DLD1 (cell line): ENCODE measurements around the gene DIPK1A.

Experiments used
- in situ Hi-C: cut with HindIII; loops from 2 replicates; pipeline ENCODE4 v1.10.0; 2017; ENCODE audit warnings: low sequenced_read_pairs

Gene DIPK1A

DNA sequence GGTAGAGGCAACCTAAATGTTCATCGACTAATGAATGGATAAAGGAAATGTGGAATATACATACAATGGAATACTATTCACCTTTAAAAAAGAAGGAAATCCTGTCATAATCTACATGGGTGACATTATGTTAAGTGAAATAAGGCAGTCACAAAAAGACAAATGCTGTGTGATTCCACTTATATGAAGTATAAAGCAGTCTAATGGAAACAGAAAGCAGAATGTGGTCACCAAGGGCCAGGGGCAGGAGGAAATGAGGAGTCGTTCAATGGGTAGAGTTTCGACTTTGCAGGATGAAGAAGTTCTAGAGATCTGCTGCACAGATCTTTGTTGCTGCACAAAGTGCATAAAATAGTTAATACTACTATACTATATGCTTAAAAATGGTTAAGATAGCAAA lies 7.8 kb downstream of the DIPK1A start:
- in situ Hi-C loops, result no loop called here

DNA sequence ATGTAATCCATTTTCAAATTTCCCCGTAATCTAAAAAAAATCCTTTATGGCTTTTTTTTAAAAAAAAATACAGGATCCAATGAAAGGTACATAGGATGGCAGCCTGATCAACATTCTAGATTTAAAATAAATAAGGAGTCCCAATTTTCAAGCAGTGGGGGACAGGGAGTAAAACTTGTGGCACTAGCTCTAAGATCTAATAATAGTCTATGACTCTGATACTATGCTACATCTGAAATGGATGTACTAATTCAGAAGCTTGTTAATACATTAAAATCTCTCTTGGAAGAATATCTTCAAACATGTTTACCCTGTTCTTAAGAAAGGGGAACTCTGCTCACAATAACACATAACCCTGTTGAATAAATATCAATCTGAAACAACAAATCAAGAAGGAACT lies 8.5 kb downstream of the DIPK1A start:
- in situ Hi-C loops, result no loop called here

DNA sequence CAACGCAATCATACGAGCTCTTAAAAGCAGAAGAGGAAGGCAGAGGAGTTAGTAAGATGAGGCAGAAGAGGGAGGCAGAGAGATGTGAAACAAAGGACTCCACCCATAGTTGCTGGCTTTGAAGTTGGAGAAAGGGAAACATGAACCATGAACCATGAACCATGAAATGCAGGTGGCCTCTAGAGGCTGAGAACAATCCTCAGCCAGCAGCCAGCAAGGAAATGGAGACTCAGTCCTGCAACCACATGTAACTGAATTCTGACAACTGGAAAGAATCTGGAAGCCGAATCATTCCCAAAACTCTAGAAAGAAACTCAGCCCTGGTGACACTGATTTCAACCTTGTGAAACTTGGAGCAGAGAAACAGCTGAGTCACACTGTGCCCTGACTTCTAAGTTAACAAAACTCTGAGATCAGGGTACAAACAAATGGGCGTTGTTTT lies 10.1 kb downstream of the DIPK1A start:
- in situ Hi-C loops, result no loop called here

DNA sequence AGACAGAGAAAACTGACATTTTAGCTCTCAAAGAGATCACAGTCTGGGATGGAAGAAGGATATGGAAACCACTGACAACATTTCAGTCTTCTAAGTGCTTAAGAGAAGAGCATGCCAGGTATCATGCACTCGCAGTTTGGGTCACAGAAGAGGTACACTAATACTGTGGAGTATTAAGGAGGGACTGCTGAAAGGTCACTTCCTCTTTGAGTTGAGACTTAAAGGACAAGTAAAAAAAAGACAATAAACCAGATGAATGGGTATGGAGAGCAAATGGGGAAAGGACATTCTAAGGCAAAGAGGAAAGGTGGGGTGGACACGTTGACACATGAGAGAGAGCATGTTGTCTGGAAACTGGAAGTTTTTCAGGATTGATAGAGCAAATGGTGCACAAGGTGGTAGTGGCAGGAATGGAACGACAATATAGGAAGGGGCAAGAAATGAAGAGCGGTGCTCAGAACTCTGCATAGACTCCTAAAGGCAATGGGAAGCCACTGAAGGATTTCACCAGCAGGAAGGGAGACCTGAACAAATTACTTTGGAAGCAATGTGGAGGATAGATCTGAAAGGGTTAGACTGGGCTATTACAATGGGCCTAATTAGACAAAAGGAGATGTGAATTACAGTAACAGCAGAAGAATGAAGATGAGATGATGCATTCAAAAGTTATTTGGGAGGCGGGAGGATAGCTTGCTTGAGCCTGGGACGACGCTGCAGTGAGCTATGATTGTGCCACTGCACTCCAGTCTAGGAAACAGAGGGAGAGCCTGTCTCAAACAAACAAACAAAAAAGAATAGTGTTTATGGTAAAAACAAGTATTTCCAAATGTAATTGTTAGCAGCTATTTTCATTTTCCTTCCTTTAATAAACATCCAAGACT lies 11.1 kb downstream of the DIPK1A start:
- in situ Hi-C loops, result no loop called here

DNA sequence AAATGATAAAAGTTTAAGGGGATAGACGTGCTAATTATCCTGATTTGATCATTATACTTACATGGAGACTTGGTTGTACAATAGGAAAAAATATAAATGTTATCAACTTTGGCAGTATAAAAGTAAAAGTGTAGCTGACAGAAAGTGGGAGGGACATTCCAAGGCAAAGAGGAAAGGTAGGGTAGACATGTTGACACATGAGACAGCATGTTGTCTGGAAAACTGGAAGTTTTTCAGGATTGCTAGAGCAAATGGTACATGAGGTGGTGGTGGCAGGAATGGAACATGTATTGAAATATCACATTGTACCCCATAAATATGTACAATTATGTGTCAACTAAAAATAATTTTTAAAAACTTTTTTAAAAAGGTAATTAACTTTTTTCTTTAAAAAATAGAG lies 13.2 kb downstream of the DIPK1A start:
- in situ Hi-C loops, result no loop called here

DNA sequence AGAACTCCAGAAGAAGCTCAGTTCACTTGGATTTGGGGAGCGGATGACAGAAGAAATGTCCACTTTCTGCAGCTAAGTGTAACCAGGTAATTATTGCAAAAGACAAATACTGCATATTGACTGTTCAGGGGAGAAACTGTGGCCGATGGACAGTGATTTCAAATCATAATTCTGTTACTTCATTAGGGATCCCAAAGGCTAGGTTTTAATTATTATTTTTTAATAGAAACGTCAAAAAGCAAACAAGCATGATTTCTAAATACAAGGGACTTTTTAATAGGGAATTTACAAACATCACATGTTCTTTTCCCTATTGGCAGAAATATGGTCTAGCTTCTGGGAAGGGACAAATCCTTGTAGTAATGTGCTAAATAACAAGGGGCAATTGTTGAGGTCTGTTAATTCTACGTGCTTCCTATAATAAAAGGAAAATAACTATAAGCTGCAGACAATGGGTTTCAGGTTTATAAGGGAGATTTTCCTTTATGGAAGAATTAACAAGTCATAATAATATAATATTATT lies 15.5 kb downstream of the DIPK1A start:
- in situ Hi-C loops, result no loop called here

DNA sequence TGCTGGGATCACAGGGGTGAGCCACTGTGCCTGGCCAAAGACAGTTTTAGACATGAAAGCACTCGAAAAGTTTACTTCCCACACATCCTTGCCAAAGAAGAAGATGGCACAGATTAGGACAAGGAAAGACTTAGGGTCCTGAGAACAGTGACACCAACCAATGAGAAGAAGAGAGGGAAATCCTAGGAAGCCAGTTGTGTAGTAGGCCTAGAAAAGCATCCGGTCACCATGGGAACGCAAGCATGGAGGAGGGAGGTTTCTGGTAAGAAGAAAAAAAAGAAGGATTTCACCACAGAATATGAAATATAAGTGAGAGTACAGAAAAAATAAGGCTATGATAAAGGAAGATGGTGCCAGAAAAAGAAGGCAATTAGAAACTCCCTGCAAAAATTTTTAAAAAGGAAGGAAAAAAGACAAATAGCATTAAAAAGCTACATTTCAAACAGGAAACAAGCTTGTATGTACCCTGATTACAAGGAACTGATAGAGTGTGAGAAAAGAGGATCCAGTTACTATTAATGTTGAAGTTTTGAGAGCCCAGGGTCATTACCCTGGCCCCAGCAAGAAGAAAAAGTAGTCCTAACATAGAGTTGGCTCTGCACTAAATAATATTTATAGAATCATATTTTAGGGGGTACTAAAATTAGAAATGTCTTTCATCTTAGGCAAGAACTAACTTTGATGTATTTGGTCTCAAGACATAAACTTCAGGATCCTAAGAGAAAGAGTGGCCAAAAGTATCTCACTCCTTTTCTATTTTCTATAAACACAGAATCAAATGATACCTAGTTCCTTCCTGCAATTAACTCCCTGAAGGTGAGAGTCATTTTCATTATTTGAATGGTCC lies 16.1 kb downstream of the DIPK1A start:
- in situ Hi-C loops, result no loop called here

DNA sequence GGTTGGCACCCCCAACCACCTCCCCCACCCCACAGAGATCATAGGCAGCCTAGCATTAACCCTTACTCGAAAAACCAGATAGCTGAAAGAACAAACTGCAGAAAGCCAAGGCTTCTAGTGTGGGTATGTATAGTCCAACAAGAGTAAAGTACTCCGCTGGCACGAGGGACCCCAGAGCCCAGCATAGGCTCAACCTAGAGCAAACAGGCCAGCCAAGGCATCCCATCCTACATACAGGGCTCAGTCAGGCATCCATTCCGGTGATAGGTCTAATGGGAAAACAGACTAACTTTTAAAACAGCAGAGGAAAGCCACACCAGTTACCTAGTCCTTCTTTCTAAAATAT lies 17.8 kb downstream of the DIPK1A start:
- in situ Hi-C loops, result no loop called here

DNA sequence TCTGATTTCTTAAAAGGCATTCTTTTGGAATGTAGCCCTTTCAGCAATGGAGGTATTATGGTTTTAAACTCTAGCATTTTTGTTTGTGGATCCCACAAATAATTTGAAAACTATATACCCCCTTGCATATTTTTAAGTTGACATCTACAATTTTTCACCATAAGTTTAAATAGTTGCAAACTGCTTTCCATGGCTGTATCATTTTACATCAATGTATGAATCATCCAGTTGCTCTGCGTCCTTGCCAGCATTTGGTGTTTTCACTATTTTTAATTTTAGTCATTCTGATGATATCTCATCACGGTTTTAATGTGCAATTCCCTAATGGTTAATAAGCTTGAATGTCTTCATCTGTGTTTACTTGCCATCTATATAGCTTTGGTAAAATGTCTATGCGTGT lies 20.7 kb downstream of the DIPK1A start:
- in situ Hi-C loops, result no loop called here

DNA sequence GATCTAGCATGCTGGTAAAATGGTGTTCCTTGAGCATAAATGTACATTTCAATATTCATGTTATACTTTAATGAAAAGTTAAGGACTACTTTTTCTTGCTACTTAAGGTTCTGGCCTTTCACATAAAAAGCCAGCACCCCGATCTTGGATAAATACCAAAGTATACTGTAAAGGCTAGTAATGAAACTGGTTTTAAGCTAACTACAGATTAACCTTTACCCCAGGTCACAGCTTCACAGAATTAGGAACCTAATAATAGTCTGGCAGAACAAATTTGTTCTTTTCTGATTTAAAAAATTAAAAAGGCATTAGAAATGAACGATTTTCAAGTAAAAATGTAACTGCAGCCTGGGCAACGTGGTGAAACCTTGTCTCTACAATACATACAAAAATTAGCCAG lies 23.5 kb downstream of the DIPK1A start:
- in situ Hi-C loops, result no loop called here

DNA sequence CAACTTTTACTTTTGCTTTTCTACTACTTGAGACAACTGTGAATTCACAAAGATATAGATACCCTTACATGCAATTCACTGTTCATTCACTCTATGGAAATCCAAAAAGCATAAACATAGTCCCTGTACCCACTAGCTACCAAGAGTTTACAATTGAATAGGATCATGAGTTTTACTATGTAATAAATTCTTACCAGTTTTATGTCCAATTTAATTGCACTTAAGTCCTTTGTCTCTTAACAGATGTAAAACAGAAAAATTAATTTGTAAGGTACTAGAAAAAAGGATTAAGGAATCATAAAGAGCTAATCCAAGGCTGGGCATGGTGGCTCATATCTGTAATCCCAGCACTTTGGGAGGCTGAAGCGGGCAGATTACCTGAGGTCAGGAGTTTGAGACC lies 24.4 kb downstream of the DIPK1A start:
- in situ Hi-C loops, result no loop called here

DNA sequence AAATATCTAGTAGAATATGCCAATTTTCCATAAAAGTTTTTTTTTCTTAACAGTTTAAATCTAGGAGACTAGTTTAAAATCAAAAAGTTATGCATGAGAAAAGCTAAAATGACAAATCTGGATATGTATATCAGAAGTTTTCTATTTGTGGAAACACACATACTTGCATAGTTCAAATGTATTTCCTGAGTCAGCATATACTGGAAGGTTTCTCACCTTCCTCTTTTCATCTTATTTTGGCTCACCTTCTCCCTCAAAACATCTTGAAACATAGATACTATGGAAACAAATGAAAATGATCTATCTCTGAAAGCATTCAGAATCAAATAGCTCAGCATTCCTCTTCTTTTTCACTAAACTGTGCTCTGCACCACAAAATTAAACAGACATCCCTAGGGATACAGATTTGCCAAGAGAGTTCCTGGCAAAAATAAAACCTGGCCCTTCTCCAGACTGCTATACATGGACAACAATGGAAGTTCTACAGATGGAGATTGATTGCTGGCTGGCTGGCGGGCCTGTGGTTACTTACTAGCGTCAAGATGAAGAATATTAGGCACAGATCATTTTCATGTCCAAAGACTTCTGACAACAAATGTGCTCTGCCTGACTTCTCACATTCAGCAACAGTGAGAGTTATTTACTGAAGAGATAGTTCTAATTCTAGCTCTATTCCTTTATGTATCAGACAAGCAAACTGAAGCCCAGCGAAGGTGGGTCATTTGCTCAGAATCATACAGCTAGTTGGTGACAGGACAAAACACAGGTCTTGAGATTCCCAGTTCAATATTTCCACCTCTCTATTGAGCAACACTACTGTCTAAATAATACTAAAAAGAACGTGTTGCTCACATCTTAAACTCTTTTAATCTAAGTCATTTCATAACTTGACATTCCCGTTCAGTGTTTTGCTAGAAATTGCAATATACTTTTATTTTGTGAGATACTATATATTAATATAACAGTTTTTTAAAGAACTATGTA lies 26.6 kb downstream of the DIPK1A start:
- in situ Hi-C loops, result no loop called here

DNA sequence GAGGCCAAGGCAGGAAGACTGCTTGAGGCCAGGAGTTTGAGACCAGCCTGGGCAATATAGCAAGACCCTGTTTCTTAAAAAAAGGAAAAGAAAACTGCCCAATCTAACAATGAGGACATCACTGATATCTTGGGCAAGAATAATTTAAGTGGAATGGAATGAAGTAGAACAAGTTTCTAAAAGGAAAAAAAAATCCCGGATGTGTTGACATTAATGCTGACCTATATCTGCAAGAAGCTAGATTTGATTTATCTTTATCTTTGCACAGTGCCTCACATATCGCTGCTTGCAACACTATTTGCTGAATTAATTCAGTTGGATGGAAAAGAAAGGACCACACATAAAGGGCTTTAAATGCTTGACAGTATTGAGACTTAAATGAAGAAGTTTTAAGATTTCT lies 27.8 kb downstream of the DIPK1A start:
- in situ Hi-C loops, result no loop called here

DNA sequence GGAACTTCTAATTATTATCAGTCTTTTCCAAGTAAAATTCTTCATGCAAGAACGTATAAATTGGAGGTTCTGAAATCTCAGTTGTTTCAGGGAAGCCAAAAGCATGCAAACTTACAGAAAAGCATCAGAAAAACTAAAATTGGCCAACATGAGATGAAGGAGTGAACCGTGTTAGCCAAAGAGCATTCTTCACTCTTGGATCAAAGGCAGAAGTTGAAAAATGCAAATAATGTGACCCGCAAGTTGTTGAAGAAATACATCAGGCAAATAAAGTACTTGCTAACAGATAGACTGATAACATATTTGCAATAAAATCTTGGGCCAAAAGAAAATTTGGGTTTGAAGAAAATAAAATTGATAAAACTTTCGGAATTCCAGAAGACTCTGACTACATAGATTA lies 29.6 kb downstream of the DIPK1A start:
- in situ Hi-C loops, result no loop called here

DNA sequence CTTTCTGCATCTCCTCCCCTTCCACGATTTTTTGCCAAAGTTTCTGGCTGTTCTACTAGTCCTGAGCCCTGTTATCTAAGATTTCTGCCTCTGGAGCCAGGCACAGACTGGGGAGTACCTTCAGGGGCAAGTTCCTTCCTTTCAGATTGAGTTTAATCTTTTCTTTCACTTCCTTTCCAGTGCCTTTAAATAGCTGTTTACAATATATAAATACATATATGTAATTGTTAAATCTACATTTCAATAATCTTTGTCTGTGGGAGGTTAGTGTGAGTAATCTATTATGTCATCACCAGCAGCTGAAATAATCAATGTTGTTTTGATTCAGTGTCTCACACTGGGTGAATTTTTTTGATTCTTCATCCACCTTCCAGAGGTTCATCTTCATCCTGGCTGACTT lies 31.8 kb downstream of the DIPK1A start:
- in situ Hi-C loops, result no loop called here

DNA sequence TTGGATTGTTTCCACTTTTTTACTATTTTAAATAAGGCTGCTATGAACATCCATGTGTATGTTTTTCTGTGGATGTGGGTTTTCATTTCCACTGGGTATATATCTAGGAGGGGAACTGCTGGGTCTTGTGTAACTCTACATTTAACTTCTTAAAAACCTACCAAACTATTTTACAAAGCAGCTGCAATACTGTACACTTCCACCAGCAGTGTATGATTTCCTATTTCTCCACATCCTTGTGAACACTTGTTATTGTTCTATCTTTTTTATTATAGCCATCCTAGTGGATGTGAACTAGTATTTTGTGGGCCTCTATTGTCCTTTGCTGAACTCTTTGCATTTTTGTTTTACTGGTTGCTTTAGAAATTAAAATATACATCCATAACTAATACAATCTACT lies 33.4 kb downstream of the DIPK1A start:
- in situ Hi-C loops, result no loop called here

DNA sequence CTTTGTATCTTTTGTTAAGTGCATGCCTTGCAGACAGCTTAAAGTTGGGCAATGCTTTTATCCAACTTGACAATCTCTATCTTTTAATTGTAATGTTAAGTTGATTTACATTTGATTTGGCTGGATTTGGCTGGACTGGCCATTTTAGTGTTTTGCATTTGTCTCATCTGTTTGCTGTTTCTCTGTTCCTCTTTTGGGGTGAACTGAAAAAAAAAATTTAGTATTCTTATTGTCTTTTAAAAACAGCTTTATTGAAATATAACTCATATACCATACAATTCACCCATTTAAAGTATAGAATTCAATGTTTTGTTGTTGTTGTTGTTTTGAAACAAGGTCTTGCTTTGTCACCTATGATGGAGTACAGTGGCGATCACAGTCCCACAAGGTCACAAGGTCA lies 34.4 kb downstream of the DIPK1A start:
- in situ Hi-C loops, result no loop called here

DNA sequence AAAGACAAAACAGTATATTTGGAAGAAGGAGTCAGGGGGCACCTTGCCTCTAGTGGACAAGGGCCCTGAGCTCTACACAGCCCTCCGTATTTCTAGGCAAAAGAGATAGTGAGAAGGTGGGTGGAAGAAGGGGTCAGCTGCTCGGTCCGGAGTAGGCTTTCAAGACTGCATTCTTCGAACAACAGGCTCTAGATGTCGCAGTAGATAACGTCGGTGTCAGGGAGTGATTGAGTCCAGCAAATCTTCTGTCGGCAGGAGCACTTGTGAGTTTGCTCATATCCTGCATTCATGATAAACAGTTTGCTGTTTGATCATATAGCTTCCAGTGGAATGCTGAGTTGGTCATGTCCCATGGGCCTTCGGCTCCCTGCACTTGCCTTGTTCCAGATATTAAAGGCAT lies 36.8 kb downstream of the DIPK1A start:
- in situ Hi-C loops, result no loop called here

DNA sequence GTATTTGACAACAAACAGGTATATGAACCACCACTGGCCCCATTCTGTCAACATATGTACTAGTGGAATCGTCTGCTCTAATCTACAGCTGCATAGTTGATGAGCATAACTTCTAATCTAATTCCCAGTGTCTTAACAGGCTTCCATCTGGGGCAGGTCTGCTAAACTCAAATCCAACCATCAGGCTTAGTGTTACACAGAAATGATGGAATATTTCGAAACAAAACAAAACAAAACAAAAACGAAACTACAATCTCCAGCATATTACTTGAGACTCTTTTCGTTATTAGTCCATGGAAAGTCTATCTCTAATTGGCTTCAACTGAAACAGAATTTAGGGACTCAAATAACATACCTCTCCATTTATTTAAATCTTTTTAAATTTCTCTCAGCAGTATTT lies 37.6 kb downstream of the DIPK1A start:
- in situ Hi-C loops, result no loop called here

DNA sequence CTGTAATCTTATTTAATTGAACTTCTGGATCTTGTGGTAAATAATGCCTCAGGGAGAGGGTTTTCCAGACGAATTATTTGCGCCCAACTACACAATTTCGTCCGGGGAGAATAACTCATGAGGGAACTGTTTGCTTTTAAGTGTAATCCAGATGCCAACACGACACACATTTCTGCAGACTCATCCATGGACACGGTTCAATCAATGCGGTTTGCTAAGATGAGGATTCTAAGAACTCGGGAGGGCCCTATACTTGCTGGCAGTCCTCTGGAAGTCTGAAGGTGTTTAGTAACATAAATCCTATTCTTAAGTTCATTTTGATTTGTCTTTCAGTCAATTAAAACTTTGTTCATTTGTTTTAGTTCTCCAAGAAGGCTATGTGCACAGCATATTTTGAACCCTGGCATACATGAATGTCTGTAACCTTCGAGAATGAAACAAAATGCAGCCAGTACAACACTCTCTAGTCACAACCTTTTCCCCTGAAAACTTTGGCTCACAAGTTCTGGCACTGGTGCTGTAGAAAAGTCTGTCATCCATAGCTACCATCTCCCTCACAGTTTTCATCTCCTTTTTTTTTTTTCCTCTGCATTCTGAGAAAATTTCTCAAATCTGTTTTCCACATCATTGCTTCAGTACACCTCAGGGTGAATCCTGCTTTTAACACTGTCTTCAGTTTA lies 38.8 kb downstream of the DIPK1A start:
- in situ Hi-C loops, result no loop called here
